B cell (primary cell): ENCODE data around the gene DEFB126. TPM values are rescaled to one million over a fixed set of nuclear protein-coding genes. Genes with fewer than 3 reads are reported as not detected.

Experiments used
- ATAC-seq: fragments of 200-7000 bp; cut with Tn5 transposase; one replicate; pipeline ENCODE4 v1.10.0; 2021; ENCODE audit warnings: low read depth, mild to moderate bottlenecking, moderate number of reproducible peaks, moderate library complexity
- CTCF ChIA-PET: fragments of 350-600 bp; sonication (Branson Sonifier 250); formaldehyde crosslinking; loops from one replicate; lab custom pipeline; 2021; ENCODE audit warnings: antibody characterized with exemption, inconsistent platforms; lab: Charles Lee
- POLR2A ChIA-PET: fragments of 350-600 bp; sonication (Branson Sonifier 250); formaldehyde crosslinking; loops from one replicate; lab custom pipeline; 2021; ENCODE audit warnings: antibody characterized with exemption; lab: Charles Lee
- DNase-seq: peaks from one replicate; pipeline ENCODE4 v3.0.0; 2013
- H2AFZ ChIP-seq: 2 replicates; pipeline ENCODE4 v1.6.1; 2012; ENCODE audit warnings: mild to moderate bottlenecking, low read depth, low read length; ENCODE audit not compliant: insufficient read depth, poor library complexity, severe bottlenecking
- H3K27ac ChIP-seq, 2 donors: 1 replicate in 1 of 2; 2 replicates in 1 of 2; pipeline ENCODE4 v1.5.1; 2012 to 2013; ENCODE audit warnings: low read length in 2 of 2, mild to moderate bottlenecking in 2 of 2, moderate library complexity in 1 of 2
- H3K27me3 ChIP-seq, 4 experiments: fragments of 200-600 bp in 1 of 4; sonication (generic) in 1 of 4; replicated peaks in 1 of 4; 1 replicate in 2 of 4; 2 replicates in 2 of 4; pipeline versions ENCODE4 v1.6.1 to v1.7.0; 2013 to 2016; ENCODE audit warnings: low read length in 3 of 4, mild to moderate bottlenecking in 2 of 4, mixed read lengths in 1 of 4, moderate library complexity in 1 of 4; ENCODE audit not compliant: insufficient read depth in 4 of 4, control insufficient read depth in 3 of 4; ENCODE audit errors: control extremely low read depth in 1 of 4
- H3K36me3 ChIP-seq, 2 experiments: replicated peaks in 1 of 2; 1 replicate in 1 of 2; 2 replicates in 1 of 2; pipeline versions ENCODE4 v1.6.1 to v1.7.1; 2013; ENCODE audit warnings: low read length in 1 of 2; ENCODE audit not compliant: insufficient read depth in 2 of 2, control insufficient read depth in 1 of 2; ENCODE audit errors: control extremely low read depth in 1 of 2, extremely low read depth in 1 of 2
- H3K4me1 ChIP-seq, 2 donors: fragments of 200-600 bp in 1 of 2; sonication (generic) in 1 of 2; 1 replicate in 1 of 2; 2 replicates in 1 of 2; pipeline versions ENCODE4 v1.5.1 to v1.6.1; 2013 to 2017; ENCODE audit warnings: low read length in 2 of 2; ENCODE audit not compliant: control insufficient read depth in 2 of 2, insufficient read depth in 2 of 2
- H3K4me2 ChIP-seq: replicated peaks from 2 replicates; pipeline ENCODE3; 2012; ENCODE audit warnings: mild to moderate bottlenecking, low read depth, low read length; ENCODE audit not compliant: poor library complexity, severe bottlenecking
- H3K4me3 ChIP-seq, 5 experiments: fragments of 200-600 bp in 1 of 5; sonication (generic) in 1 of 5; 1 replicate in 3 of 5; 2 replicates in 2 of 5; pipeline versions ENCODE4 v1.5.1 to v1.7.0; 2011 to 2016; ENCODE audit warnings: low read length in 4 of 5, mild to moderate bottlenecking in 4 of 5, low read depth in 2 of 5, control low read depth in 1 of 5, moderate library complexity in 1 of 5; ENCODE audit not compliant: insufficient read depth in 1 of 5; ENCODE audit errors: control extremely low read depth in 1 of 5, extremely low read depth in 1 of 5
- H3K79me2 ChIP-seq: fragments of 200-600 bp; sonication (generic); one replicate; pipeline ENCODE4 v1.6.0; 2016; ENCODE audit warnings: low read length; ENCODE audit not compliant: control insufficient read depth, insufficient read depth
- H3K9ac ChIP-seq: fragments of 200-600 bp; sonication (generic); 2 replicates; pipeline ENCODE4 v1.6.1; 2017; ENCODE audit warnings: mild to moderate bottlenecking, low read length, moderate library complexity
- H3K9me3 ChIP-seq, 3 donors: one replicate each; pipeline versions ENCODE4 v1.6.1 to v1.7.1; 2013; ENCODE audit warnings: low read length in 2 of 3; ENCODE audit not compliant: control insufficient read depth in 2 of 3, insufficient read depth in 1 of 3; ENCODE audit errors: control extremely low read depth in 1 of 3
- H4K20me1 ChIP-seq: 2 replicates; pipeline ENCODE4 v1.6.0; 2012; ENCODE audit warnings: mild to moderate bottlenecking, low read length; ENCODE audit not compliant: insufficient read depth, control insufficient read depth, poor library complexity, severe bottlenecking
- H3K27ac Mint-ChIP-seq: one replicate; pipeline ENCODE4 v1.8.0; 2021; ENCODE audit warnings: mixed read lengths
- H3K27me3 Mint-ChIP-seq: one replicate; pipeline ENCODE4 v1.8.0; 2021; ENCODE audit warnings: mixed read lengths
- H3K4me1 Mint-ChIP-seq: one replicate; pipeline ENCODE4 v1.8.0; 2021; ENCODE audit warnings: mixed read lengths
- H3K4me3 Mint-ChIP-seq: one replicate; pipeline ENCODE4 v1.8.0; 2021; ENCODE audit warnings: mixed read lengths
- H3K9me3 Mint-ChIP-seq: one replicate; pipeline ENCODE4 v1.8.0; 2022; ENCODE audit warnings: mixed read lengths; ENCODE audit not compliant: insufficient read depth
- EZH2 ChIP-seq: IDR thresholded peaks from 2 replicates; pipeline ENCODE4 v1.6.1; 2012; ENCODE audit warnings: borderline replicate concordance, low read depth, mild to moderate bottlenecking, moderate library complexity, low read length; ENCODE audit not compliant: insufficient read depth, poor library complexity, severe bottlenecking
- WGBS: methylation state at CpG from one replicate; pipeline ENCODE4 v1.1.5; 2013; ENCODE audit warnings: missing lambda C conversion rate; ENCODE audit not compliant: insufficient coverage; 5-methylcytosine and 5-hydroxymethylcytosine counted together
- intact Hi-C: fragments of 100-400 bp; cut with micrococcal nuclease; formaldehyde crosslinking; loops from one replicate; pipeline ENCODE4 v1.10.0; 2022
- polyA plus RNA-seq: library from polyadenylated mRNA; depleted of rRNA; stranded (reverse); fragments of >200 nt; gene quantifications from 2 replicates; pipeline ENCODE4 v1.2.3, GENCODE V29; 2012
- total RNA-seq, 2 donors: library from RNA; stranded (reverse); fragments of 120-200 nt in 1 of 2; gene quantifications; 1 replicate in 1 of 2; 2 replicates in 1 of 2; pipeline versions ENCODE4 v1.2.3 to v1.2.4, GENCODE V29; 2013 to 2022
- TF ChIP-seq, protein P1 (sequence below): fragments of 200-600 bp; IDR thresholded peaks from one replicate; pipeline ENCODE4 v1.8.0; 2022; ENCODE audit warnings: antibody characterized with exemption, mild to moderate bottlenecking

The DEFB126 gene
- total and polyA plus RNA-seq, 2 donors (not counting 1 experiment from before 2014, with no cell fraction given), result not detected

DNA sequence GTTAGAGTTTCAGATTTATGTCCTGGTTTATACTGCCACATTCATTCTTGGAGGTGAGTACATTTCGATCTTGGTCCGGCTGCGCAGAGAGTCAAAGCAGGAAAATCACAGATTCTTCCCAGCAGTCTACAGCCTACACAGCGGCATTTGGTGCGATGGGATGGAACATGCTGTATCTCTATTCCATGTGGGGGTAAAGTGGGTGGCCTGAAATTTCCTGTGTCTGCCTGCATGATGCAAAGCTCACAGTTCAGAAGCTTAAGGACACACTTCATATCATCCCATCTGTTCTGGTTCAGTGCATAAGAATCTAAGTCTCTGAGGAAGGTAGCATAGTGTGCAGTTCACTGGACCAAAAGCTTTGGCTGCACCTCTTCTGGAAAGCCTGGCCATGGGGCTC is 14.8 kb downstream of the DEFB126 start, which contains the start of gene DEFB127:
DEFB127 (plus strand) TSS at position 301 of the 400 bp plus-strand sequence; CDS start at position 392, 91 bp downstream.
- Histone ChIP-seq H3K4me1 (no peaks in the 10 kb centered on the region), H3K27me3 (peaks cover 0 to 8% (median 3%) of the 10 kb centered on the region in 4 experiments), H3K4me2 (no peak within 1 kb of the TSS), H3K9me3 (no peaks in the 10 kb centered on the region), H3K36me3 (no peaks in the 10 kb centered on the region), H3K4me3 (no peak within 1 kb of the TSS), H4K20me1 (no peaks in the 10 kb centered on the region), H3K27ac (no peak within 1 kb of the TSS), H3K79me2 (no peaks in the 10 kb centered on the region), H3K9ac (no peak within 1 kb of the TSS), H2AFZ (no peak within 1 kb of the TSS)
- ChIA-PET CTCF (no interaction called here), POLR2A (no interaction called here)
- Mint-ChIP-seq H3K27ac (no peak within 1 kb of the TSS), H3K4me1 (no peaks in the 10 kb centered on the region), H3K9me3 (no peaks in the 10 kb centered on the region), H3K27me3 (peaks cover 34% of the 10 kb centered on the region), H3K4me3 (no peak within 1 kb of the TSS)
- intact Hi-C loops, result no loop called here
- WGBS, result 88% methylated on average over 2 of the region's 5 CpGs
- DNase-seq (no peak), ATAC-seq (no peak)
- TF ChIP-seq, protein P1, sequence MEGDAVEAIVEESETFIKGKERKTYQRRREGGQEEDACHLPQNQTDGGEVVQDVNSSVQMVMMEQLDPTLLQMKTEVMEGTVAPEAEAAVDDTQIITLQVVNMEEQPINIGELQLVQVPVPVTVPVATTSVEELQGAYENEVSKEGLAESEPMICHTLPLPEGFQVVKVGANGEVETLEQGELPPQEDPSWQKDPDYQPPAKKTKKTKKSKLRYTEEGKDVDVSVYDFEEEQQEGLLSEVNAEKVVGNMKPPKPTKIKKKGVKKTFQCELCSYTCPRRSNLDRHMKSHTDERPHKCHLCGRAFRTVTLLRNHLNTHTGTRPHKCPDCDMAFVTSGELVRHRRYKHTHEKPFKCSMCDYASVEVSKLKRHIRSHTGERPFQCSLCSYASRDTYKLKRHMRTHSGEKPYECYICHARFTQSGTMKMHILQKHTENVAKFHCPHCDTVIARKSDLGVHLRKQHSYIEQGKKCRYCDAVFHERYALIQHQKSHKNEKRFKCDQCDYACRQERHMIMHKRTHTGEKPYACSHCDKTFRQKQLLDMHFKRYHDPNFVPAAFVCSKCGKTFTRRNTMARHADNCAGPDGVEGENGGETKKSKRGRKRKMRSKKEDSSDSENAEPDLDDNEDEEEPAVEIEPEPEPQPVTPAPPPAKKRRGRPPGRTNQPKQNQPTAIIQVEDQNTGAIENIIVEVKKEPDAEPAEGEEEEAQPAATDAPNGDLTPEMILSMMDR, result no peak
- TF ChIP-seq EZH2, result no peak

DNA sequence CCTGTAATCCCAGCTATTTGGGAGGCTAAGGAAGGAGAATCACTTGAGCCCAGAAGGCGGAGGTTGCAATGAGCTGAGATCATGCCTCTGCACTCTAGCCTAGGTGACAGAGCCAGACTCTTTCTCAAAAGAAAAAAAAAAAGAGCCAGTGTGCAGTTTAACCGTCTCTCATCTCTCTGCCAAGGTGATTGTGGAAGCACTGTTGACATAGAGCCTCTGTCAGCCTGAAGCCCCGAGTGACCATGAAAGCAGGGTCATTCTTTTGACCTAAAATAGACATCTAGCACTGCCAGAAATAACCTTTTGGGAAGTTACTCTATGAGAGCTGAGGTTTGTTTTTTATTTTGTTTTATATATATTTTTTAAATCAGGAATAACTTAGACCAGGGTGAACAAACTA is 22.2 kb downstream of the DEFB126 start:
- CTCF ChIA-PET, result no interaction called here
- peaks cover 0 to 2% (median 0%) of the 10 kb centered on the region in 3 donors for H3K9me3 ChIP-seq
- 86% methylated on average over 1 of the region's 3 CpGs for WGBS
- DNase-seq (no peak), ATAC-seq (no peak)
- Mint-ChIP-seq H3K27ac (no peak overlapping the region), H3K27me3 (peaks cover 14% of the 10 kb centered on the region), H3K9me3 (no peaks in the 10 kb centered on the region), H3K4me1 (no peaks in the 10 kb centered on the region), H3K4me3 (no peak overlapping the region)
- H3K9ac ChIP-seq, result no peak overlapping the region
- no peaks in the 10 kb centered on the region for H3K4me1 ChIP-seq
- H3K27me3 ChIP-seq, result peaks cover 0 to 4% (median under 1%) of the 10 kb centered on the region in 4 experiments
- no peak overlapping the region for H3K4me3 ChIP-seq
- H4K20me1 ChIP-seq, result no peaks in the 10 kb centered on the region
- no peak overlapping the region for H3K27ac ChIP-seq
- no peak overlapping the region for H3K4me2 ChIP-seq
- TF ChIP-seq, protein P1, result no peak
- no peak for TF ChIP-seq EZH2
- H3K36me3 ChIP-seq, result no peaks in the 10 kb centered on the region
- H3K79me2 ChIP-seq, result no peaks in the 10 kb centered on the region
- POLR2A ChIA-PET, result no interaction called here
- H2AFZ ChIP-seq, result no peak overlapping the region
- intact Hi-C loops, result no loop called here
